GM18520 (cell line): ENCODE results near the gene POLR1C.
"Not testable (repeated sequence)": the region's sequence is repeated elsewhere in the genome, so short reads cannot be mapped to it uniquely, and the experiment has no call there.

Experiments used
- ATAC-seq: cut with Tn5 transposase; IDR thresholded peaks from one replicate; pipeline ENCODE4 v1.9.1; 2021; ENCODE audit not compliant: unreplicated experiment

The POLR1C gene

DNA sequence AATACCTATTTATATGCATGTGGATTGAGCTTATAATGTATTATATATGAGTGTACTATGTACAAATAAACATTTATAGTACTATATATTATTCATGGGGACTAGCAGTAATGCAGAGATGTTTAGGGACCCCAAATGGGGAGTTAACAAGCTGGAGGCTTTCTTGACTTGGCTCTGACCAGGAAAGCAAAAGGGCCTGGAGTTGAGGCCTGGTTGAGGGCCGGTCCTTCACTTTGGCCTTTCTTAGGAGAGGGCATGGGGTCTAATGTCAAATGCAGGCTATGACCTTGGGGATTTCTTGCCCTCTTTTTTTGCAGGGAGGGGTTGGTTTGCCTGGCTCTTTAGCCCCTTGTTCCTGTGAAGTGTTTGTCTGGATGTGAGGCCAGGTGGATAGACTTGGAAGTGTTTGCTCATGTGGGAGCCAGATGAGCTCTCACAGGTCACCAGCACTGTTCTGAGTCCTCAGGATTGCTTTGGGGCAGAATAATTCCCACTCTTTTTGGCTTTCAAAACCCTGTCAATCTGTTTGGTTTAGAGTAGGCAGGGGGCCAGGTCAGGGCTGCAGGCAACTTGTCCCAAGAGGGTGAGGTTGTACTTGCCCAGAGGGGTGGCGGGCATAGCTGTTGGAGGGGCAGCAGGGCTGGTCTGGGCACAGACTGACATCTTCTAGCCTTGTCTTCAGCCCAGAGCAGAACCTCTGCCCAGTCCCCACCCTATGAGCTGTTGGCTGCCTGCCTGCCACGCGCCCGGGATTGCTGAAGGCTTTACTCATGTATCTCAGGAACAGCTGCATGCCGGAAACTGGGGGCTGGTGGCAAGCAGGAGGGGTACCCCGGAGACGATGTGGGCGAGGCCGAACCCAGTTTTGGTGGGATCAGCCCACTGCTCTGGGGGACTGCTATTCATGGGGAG, 24.9 kb upstream of the POLR1C start:
- ATAC-seq: no peak

DNA sequence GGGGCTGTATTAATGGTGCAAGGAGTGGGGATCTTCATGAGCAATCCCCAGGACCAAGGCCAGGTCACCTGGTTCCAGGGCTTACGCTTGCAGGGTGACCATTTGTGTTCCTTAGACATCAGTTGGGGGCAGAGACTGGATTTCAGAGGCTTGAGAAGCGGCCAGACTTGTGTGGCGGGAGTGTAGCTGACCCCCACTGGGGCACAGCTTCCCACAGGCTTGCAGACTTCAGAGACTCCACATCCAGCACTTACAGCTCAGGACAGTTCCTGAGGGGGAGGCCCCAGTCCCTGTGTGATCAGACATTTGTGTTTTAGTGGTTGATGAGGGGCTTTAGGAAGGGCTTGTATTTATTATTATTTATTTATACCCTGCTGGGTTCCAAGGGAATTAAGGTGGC, 24.2 kb upstream of the POLR1C start:
- ATAC-seq: no peak

DNA sequence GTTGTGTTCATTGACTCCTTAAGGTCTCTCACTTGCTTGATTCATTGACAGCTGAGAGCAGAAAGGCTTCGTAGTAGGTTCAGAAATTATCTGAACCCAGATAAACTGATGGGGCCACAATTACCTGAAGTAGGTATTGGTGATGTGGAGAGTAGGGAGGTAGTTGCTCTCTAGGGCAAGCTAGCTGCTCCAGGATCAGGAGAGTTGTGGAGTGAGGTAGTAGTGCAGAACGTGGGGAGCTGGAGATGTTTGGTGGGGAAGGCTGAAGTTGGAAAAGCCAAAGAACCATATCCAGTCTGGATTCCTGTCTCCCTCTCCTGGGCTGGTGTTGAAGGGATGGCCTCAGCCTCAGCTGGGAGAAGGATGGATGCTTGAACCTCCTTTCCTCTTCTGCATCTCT, 23.7 kb upstream of the POLR1C start:
- no peak for ATAC-seq

DNA sequence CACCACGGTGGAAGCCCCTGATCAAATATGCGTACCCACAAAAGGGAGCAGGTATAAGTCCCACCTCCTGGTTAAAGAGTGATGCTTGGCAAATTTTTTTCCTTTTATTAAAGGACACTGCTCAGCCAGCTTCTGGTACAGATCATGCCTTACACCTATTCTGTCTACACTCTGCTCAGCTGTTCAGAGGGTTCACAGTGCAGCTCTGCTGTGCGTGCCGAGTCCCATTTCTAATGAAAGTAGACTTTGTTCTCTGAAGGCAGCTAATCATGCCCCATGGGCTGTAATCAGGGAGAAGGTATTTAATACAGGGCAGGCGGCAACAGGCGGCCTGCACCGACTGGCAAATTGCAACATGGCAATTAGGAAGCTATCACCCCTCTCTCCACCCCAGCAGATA, 23.1 kb upstream of the POLR1C start:
- ATAC-seq: no peak

GRCh38 chr6:43494321-43494720, 22.6 kb upstream of the POLR1C start:
- no peak for ATAC-seq

GRCh38 chr6:43494766-43495165, 22.1 kb upstream of the POLR1C start:
- no peak for ATAC-seq

- no peak for ATAC-seq
These were observed 21.4 kb upstream of the POLR1C start for GRCh38 chr6:43495409-43495941.

DNA sequence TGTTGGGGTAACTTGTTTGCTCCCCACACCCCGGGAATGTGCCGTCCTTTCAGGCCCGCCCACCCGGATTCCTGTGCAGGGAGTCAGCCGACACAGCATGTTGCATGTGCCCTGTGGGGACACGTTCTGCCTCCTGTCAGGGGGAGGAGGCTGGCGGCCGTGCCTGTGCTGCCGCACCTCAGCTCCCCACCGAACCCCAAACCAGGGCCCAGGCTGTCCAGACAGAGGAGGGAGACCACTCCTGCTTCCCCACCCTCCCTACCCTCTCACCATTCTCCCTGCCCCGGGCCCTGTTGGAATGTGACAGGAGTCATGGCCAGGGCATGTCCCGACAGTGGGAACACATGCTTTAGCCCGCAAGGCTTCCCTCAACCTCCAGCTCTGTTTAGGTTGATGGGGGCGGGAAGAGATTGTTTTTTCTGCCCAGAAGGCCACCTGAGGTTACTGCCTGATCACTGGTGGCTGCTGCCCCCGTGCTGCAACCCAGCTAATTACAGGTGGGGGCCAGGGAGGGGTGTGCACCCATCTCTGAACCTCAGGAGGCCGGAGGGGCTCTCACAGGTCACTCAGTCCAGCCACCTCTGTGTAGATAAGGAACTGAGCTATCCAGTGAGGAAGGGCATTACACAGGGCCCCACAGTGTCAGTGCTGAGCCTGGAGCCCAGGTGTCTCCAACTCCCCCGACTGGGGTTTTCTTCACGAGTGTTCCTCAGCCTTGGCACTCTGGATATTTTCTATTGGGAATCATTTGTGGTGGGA, 20.3 kb upstream of the POLR1C start:
- ATAC-seq: no peak

DNA sequence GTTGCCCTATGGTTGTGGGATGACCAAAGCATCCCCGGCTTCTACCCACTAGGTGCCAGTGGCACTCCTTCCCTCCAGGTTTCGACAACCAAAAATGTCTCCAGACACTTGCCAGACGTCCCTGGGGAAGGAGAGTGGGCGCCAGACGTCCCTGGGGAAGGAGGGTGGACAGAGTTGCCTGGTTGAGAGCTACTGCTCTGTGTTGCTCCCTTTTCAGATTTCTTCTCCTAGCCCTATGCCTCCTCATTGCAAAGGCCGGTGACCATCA, 19.8 kb upstream of the POLR1C start:
- no peak for ATAC-seq

- no peak for ATAC-seq
These were observed 19.2 kb upstream of the POLR1C start for GRCh38 chr6:43497689-43498088.

DNA sequence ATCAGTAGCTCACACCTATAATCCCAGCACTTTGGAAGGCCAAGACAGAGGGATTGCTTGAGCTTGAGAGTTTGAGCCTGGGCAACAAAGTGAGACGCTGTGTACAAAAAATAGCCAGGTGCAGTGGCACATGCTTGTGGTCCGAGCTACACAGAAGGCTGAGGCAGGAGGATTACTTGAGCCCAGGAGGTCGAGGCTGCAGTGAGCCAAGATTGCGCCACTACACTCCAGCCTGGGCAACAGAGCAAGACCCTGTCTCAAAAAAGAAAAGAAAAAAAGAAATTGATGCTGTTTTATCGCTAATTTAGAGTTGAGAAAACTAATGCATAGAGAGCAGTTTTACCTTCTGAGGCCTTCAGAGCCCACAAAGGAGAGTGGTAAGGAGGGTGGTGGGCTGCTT, 18.6 kb upstream of the POLR1C start:
- not testable (repeated sequence) for ATAC-seq

DNA sequence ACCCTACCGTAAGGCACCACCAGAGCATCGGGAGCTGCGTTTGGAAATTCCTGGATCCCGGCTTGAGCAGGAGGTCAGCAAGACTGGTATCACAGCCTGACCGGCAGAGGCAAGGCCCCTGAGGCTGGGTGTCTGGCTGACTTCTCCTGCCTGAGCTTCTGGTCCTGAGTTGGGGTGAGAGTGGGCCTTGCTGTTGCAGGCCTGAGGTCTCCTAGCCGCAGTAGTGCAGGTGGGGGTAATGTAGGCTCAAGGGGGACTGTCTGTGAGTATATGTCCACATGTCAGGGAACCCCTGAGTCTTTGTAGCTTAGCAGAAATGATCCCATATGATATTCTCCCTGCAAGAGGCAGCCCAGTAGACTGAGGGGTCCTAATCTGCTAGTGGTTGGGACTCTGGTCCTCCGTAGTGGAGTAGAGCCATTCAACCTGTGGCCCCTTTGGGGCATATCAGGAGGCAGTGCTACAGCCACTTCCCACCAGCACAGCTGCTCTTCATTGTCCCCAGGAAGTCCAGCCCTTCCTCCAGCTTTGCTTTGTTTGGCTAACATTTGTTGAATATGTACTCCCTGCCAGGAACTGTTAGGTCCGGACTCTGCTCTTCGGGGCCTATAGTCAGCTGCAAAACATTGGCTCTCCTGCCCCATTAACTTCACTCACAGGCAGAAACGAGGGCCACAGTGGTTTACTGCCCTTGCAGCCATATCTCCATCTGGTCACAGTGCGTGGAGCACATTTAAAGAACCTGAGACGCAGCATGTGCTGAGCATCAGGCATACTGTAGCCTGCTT, 17.7 kb upstream of the POLR1C start:
- ATAC-seq: no peak

GRCh38 chr6:43500921-43501320, 16.0 kb upstream of the POLR1C start:
- no peak for ATAC-seq

DNA sequence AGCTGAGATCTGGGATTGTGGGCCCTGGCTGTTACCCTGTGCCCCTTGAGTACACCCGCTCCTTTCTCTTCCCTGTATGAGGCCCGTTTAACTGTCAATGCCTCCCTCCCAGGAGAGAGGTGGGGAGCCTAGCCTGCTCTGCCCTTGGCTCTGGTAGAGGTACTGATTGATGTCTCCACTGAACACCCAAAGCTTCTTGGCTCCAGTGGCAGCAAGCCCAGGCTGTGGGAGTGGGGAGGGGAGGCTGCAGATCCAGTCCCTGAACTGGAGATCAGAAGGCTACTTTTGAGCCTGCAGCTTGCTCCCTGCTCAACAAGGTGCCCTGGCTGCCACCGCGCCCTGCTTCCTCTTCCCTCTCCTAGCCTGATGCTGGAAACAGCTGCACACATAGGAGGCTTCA, 14.2 kb upstream of the POLR1C start:
- ATAC-seq: no peak

- ATAC-seq: no peak
These were observed 13.4 kb upstream of the POLR1C start for GRCh38 chr6:43503443-43503842.

DNA sequence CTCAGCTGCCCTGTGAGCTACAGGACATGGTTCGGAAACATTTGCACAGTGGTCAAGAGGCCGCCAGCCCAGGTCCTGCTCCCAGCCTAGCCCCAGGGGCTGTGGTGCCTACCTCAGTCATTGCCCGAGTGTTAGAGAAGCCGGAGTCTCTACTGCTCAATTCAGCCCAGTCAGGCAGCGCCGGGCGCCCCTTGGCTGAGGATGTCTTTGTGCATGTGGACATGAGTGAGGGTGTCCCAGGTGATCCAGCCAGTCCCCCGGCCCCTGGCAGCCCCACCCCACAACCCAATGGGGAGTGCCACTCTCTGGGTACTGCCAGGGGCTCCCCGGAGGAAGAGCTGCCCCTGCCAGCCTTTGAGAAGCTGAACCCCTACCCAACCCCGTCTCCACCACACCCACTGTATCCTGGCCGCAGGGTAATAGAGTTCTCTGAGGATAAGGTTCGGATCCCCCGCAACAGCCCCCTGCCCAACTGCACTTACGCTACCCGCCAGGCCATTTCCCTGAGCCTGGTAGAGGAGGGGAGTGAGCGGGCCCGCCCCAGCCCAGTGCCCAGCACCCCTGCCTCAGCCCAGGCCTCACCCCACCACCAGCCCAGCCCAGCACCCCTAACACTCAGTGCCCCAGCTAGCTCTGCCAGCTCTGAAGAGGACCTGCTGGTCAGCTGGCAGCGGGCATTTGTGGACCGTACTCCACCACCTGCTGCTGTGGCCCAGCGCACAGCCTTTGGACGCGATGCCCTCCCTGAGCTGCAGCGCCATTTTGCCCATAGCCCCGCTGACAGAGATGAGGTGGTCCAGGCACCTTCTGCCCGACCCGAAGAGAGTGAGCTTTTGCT, 11.9 kb upstream of the POLR1C start:
- no peak for ATAC-seq

- ATAC-seq: no peak
These were observed 11.2 kb upstream of the POLR1C start for GRCh38 chr6:43505718-43506117.

GRCh38 chr6:43506171-43506570, 10.7 kb upstream of the POLR1C start:
- ATAC-seq: no peak

DNA sequence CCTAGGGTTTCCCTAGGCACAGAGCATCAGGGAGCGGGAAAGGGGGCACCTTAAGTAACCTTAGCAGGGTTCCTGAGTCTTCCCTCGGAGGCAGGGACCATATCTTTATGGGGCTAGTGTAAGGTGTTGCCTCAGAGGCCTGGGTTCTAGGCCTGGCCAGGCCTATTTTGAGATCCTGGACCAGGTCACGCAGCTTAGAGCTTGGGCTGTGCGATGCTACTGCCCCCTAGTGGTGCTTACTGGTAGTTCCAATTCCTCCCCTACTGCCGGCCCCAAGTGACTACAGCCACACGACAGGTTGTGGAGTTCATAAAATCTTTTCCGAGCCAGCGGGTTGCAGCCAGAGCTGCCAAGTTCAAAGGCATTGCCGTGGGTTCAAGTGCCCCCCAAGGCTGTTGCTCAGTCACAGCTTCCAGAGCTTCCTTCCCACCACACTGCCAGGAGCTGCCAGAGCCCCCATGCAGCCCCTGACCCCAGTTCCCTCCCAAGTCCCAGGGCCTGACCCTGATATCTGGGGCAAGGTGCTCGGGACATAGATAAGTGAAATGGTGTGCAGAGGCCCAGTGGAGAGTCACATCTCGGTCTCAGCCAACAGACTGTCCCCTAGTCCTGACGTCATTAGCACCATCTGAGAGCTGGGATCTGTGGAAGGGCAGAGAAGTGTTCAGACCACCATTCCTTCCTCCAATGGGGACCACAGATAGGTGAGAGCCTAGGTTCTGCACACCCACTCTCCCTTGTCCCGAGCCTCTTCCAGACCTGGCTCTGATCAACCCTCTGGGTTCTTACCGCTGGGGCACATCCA, 10.0 kb upstream of the POLR1C start:
- no peak for ATAC-seq
